GM21786 (cell line): ENCODE measurements around the gene ZNF385A.
A peak's percentile ranks its signal among the peaks of the same experiment; 100 is the strongest.

Experiments used
- ATAC-seq: cut with Tn5 transposase; IDR thresholded peaks from one replicate; pipeline ENCODE4 v1.9.1; 2021; ENCODE audit not compliant: unreplicated experiment

ZNF385A gene

DNA sequence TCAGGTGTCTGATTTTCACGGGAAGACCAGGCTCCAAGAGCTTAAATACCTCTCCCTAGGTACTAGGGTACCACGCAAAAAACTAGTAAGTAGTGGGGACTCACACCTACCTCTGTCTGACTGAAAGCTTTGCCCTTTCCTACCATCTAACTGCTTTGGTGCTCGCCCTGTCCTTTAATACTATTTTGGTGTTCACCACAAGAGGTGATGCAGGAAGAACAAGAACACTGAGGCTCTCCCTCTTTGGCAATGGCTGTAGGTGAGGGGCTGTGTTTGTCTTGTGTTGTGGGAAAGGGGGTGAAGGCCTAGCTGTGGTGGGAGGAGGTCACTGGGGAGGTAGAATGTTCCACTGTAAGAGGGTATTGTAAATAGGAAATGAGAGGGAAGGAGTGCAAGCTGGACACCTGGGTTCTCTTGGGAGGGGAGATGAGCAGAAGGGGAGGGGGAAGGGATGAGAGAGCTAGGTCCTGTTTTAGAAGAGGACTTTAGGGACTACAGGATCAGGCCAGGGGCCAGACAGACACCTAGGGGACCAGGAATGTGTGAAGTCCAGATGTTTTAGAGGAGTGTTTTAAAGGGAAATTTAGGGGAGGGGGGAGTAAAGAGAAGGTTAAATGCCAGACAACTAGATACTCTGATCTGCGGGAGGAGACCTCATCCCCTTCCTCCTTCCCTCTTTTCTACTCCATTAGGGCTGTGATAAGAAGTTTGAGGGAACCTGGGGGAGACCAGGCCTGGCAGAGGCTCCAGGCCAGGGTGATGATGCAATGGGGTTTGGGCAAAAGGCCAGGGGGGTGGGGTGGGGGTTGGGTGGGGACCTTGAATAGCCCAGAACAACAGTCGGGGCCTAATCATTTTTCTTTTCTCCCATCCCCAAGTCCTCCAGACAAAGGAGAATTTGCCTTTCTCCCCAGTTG, 32.4 kb upstream of the ZNF385A start:
- no peak for ATAC-seq

- no peak for ATAC-seq
Measured at GRCh38 chr12:54415221-54415929, 30.8 kb upstream of the ZNF385A start.

GRCh38 chr12:54413284-54414190, 29.0 kb upstream of the ZNF385A start:
- peak; percentile 67 for ATAC-seq

GRCh38 chr12:54412786-54413185, 28.3 kb upstream of the ZNF385A start:
- ATAC-seq = no peak

GRCh38 chr12:54412348-54412747, 27.8 kb upstream of the ZNF385A start:
- ATAC-seq = no peak

- no peak for ATAC-seq
Measured at GRCh38 chr12:54411391-54412241, 27.1 kb upstream of the ZNF385A start.

- ATAC-seq = no peak
Measured at GRCh38 chr12:54409267-54409666, 24.7 kb upstream of the ZNF385A start.

- ATAC-seq = no peak
Measured at GRCh38 chr12:54407183-54407905, 22.8 kb upstream of the ZNF385A start.

GRCh38 chr12:54405573-54405972, 21.0 kb upstream of the ZNF385A start:
- no peak for ATAC-seq

GRCh38 chr12:54405106-54405505, 20.6 kb upstream of the ZNF385A start:
- no peak for ATAC-seq

- no peak for ATAC-seq
Measured at GRCh38 chr12:54404061-54405004, 19.8 kb upstream of the ZNF385A start.

DNA sequence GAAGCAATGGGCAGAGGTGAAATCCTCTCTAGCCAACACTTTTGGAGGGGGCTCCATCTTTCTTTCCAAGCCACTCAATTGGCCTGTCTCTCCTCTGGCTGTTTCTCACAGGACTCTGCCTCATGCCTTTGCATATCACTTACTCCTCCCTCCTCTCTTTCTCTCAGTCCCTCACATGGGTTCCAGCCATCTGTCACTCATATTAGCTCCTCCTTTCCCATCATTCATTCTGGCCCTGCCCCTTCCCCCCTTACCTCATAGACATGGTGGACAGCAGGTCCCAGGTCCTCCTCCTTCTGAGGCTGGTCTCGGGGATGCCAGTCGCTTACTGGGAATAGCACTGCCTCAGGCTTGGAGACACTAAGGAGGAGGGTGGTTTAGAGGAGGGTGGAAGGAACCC, 16.6 kb upstream of the ZNF385A start:
- ATAC-seq = no peak

GRCh38 chr12:54398995-54399793, 14.7 kb upstream of the ZNF385A start:
- ATAC-seq = peak; percentile 77

- no peak for ATAC-seq
Measured at GRCh38 chr12:54398218-54398617, 13.7 kb upstream of the ZNF385A start.

DNA sequence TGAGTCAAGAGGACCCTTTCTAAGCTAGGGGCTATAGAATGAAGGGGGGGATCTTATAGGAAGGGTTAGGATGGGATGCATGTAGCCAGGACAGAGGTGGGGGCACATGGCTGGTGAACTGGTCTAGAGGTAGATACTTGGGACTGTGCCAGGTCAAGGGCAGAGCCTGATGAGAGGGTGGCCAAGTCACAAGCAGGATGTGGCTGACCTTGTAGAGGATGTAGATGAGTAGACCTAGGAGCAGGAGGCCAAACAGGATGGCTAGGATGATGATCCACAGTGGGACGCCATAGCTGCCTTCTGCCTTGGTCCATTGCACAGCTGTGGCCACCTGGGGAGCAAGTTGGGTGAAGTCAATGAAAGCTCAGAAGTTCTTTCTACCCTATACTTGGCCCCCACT, 12.6 kb upstream of the ZNF385A start:
- ATAC-seq = no peak

DNA sequence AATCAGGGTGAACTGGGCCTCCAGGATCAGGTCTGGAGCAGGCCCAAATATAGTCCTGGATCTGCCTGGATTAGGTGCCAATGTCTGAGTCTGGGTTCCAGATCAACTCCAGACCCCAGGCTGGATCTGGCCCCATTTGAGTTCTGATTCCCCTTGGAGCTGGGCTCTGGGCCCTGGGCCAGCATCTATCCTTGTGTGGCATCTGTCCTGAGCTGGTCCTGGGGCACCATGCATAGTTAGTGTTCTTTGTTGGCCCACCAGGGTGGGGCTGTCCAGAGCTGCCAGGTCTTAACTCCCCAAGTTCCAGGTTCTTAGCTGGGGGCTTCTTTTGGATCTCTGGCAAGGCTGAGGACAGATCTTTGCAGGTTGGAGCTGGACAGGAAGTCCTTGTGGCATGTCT, 11.0 kb upstream of the ZNF385A start:
- ATAC-seq = no peak

DNA sequence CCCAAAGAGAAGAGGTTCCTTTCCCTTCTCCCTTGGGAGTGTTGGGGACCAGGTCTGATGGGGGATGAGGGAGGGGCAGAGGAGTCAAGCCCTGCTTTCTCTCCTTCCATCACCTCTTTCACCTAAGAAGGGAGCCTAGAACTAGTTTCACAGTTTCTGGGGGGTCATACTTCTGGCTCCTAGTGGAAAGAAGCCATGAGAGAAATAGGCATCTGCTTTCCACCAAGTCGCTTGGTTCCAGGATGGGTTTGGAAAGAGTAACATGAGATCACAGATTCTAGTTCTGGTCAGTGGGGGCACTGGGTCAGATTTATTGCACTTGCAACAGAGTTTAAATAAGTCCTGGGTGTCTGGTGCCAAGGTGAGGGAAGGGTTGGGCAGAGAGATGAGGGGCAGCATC, 10.5 kb upstream of the ZNF385A start:
- ATAC-seq = no peak

- no peak for ATAC-seq
Measured at GRCh38 chr12:54394281-54394719, 9.8 kb upstream of the ZNF385A start.
